SIG-M5 (cell line): ENCODE data around the gene ABCA1.
"Not testable (repeated sequence)": the region's sequence is repeated elsewhere in the genome, so short reads cannot be mapped to it uniquely, and the experiment has no call there.

Source experiments
- DNase-seq: peaks from one replicate; lab custom pipeline; 2025; lab: John Stamatoyannopoulos, UW

ABCA1 gene

DNA sequence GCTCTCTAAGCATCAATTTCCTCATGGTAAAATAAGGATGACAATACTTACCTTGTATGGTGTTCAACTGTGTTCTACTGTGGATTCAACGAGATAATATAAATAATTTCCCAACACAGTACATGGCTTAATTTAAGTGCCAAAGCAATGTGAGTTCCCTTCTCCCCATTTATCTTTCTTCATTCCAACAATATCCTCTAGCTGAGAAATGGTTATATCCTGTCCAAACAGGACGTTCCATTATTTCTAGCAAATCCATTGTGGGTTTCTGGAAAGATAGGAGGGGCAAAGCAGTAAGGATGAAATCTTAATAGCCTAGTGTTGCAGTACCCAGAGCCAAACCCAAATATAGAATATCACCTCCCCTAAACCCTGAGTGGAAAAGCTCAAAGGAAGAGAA is 22.0 kb downstream of the ABCA1 start:
- DNase-seq: no peak

DNA sequence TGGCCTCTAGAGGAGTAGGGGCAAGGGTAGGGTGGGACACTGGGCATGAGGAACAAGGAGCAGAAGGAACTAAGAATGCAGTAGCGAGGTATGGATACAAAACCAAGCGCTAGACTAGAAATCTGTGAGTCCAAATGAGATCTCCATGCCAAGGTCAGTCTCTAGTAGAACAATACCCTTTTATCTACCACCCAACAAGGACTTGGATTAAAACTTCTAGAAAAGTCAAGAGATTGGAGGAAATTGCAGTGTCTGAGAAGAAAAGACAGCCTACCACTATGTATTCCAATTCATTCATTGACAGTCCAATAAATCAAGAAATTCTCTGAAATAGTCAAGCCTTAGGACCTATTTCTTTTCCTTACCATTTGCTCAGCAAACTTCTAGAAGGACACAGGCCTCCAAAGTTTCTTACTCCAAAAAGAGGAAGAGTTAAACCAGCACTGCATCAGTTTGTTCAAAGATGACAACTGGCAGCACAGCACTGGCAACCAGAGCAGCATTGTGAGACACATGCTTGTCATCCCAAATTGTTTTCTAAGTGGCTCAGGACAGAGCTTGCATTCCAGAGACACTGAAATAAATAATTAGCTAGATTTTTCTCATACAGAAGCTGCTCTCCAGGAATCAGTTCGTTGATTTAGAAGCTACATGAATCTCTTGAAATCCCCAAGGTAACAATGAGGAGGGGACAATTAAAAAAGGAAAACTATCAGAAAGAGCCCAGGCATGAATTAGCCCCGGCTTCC is 22.6 kb downstream of the ABCA1 start:
- DNase-seq: no peak

DNA sequence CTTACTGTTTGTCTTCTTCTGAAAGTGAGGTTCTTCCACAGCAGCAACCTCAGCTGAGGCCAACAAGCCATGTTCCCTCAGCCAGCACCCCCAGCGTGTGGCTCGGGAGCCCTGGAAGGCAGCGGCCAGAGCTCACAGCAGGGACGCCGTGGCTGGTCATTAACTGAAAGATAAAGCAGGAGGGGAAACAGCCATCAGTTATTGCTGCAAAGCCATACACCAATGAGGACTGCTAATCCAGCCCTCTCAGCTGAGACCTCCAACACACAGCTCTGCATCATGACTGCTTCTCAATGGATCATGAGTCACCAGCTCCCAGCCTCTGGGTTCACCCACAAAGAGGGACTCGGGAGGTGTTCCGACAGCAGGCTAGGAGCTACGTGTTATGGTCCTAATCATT is 24.3 kb downstream of the ABCA1 start:
- DNase-seq: no peak

DNA sequence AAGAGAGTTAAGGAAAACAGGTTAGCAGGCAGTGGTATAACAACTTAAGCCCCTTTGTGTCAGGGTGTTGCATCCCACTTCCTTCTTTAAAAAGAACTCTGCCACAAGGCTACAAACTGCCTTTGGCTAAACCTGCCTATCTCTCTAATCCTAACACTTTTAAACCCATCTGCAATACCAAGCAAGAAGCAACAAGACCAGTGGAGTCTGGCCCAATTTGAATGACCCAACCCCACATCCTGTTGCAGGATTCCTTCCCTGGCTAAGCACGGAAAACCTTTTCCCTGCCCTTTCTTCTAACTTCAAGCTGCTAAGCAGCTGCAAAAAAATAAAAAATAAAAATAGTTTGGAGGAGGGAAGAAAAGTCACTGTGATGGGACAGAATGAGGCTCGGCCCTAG is 27.1 kb downstream of the ABCA1 start:
- DNase-seq: no peak

DNA sequence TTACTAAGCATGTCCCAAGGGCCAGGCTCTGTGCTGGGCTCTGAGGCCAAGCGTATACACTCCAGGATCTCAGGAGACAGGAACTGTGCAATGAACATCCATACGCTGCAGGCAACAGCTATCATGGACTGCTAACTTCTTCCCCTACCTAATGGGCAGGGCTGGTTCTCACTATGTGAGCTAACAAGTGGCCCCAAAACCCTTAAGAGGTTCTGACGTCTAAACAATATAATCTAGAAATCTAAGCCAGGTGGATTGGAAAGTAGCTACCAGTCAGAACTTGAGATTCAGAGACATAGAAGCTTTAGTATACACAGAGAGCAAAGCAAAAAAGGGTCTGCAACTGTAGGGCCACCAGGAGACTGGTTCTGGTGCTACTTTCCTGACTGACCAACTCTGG is 27.6 kb downstream of the ABCA1 start:
- no peak for DNase-seq

DNA sequence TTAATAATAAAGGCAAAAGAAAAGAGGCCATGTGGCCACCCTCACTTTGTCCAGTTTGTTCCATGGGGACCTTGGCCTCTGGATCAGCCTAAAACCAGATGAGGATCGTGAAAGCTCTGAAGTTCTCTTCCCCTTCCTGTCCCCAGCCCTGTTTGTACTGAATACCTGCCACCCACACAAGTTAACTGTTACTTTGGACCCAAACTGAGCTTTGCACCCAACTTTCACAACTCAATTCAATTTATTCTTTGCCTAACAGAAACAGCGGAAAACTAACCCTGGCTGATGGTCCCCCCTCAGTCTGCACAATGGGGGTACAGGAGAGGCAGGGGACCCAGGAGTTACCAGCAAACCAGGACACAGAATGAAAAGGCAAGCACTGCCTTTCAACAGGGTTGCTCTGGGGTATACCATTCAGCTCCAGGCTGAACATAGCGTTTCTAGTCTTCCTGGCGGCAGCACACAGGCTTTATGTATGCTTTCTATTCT is 28.2 kb downstream of the ABCA1 start:
- DNase-seq: no peak

DNA sequence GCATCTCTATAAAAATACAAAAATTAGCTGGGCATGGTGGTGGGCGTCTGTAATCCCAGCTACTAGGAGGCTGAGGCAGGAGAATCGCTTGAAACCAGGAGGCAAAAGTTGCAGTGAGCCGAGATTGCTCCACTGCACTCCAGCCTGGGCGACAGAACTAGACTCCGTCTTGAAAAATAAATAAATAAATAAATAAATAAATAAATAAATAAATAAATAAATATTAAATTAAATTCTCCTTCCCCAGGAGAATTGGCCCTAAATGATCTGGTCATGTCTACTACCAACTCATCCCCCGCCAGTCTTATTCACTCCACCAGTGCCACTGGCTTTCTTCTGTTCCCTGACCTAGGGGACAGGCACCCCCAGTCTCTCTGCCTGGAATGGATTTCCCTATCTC is 29.6 kb downstream of the ABCA1 start:
- DNase-seq: not testable (repeated sequence)

DNA sequence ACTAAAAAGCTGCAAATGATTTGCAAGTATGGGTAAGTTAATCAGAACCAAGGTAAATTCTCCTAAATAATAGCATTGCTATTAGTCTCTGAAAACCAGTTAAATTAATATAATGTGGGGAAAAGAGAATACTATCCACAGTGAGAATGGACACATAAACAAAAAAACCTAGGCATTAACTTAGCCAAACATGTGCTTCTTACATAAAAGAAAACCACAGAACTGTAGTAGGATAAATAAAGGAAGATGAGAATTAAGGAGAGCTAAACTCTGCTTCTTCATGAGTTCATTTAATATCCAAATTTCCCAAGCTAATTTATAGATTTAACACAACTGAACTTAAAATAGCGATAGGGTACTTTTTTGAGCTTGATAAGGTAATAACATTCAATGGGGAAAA is 31.8 kb downstream of the ABCA1 start:
- DNase-seq: no peak

DNA sequence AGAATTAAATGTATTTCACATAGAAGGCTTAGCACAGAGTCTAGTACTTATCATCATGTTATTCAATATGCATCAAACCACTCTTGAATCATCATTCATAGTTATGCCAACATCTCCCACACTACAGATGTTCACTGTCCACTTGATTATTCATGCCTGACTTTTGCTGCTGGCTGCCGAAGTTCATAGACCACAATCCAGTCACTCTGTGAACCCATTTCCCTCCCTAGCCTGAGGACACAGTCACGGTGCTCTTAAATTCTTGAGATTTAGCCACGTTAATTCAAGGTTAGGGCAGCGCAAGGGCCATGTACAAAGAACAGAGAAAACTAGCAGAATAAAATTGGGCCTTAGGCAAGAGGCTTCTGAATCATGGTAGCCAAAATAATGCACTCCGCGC is 32.4 kb downstream of the ABCA1 start:
- DNase-seq: no peak

DNA sequence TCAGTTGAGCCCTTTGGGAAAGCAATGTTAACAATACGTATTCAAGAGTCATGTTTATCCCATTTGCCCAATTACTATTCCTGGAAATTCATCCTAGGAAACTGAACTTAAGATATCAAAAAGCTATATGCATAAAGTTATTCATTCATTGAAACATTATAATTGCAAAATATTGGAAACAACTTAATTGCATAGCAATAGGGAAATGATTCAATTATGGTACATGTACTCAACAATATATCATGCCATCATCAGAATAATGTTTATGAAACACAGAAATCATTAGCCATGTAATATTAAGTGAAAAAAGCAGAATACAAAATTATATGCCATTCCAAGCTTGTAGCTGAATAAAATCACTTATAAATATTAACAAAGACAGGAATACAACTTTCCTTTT is 35.3 kb downstream of the ABCA1 start:
- DNase-seq: no peak

DNA sequence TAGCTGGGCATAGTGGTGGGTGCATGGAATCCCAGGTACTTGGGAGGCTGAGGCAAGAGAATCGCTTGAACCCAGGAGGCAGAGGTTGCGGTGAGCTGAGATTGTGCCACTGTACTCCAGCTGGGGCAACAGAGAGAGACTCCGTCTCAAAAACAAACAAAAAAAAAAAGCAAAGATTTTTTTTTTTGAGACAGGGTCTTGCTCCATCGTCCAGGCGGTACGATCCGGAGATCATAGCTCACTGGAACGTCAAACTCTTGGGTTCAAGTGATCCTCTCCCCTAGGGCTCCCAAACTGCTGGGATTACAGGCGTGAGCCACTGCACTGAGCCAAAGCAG is 37.6 kb downstream of the ABCA1 start:
- no peak for DNase-seq

DNA sequence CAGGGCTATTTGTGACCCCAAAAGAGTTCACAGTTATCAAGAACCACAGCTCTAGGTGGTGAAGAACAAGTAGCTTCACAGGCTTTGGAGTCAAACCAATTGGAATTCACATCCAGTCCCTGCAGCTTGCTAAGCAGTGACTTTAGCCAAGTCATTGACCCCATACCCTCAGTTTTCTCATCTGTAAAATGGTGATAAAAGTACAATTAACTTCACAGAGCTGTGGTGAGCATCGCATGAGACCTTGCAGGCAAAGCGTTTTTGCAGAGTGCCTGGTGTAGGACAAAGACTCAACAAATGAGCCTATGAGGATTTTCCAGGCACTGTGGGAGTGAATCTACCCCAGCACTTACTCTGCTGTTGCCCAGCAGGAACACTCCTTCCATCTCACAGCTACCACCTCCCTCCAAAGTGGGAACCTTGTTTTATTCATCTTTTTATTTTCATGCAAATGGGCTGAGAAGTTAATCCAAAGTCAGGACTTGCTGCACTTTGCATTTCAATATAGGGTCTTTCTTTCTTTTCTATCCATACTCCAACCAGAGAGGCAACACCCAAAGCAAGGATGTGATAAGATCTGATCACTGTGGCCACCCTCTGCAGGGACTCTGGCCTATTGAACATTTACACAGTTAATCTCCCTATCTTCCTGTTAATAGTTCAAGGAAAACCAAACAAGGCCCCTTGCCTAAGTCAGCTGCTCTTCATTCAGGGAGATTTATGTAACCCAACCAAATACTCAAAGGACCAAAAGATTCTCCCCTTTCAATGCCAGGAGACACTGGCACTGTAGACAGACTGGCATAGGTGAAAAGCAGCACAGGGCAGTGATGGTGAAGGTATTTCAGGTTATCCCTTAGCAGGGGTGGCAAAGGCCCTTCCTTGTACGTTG is 41.9 kb downstream of the ABCA1 start:
- DNase-seq: no peak

DNA sequence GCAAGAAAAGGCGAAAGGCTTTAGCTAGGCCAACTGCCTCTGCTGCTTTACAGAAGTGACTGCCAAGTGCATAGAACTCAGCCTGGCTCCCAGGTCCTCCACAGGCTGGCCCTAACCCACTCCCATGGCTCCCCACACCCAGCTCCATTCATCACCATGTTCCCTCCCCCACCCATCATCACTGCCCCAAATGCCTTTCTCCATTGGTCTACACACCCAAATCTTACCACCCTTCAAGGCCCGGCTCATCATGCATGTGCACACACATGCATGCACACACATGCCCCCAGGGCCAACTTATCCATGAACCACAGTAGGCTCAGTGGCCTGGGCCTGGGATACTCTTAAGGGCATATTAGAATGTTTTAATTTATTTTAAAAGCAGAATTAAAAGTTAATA is 44.8 kb downstream of the ABCA1 start:
- DNase-seq: no peak

DNA sequence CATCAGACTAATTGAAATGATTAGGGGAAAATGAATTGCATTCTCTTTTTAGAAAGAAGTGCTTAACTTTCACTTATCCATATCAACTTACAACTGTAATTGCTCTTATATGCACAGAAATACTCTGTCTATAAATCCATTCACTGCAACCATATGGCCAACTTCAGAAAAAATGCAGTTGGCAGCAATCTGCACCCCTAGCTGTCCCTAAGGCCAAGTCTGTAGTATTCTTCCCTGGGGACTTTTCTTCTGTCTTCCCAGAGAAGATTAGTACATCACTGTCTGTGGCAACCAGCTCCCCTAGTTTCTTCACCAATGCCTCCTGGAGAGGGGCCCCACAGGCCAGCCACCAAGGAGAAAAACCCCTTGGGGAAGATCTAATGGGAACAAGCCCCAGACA is 45.4 kb downstream of the ABCA1 start:
- no peak for DNase-seq

DNA sequence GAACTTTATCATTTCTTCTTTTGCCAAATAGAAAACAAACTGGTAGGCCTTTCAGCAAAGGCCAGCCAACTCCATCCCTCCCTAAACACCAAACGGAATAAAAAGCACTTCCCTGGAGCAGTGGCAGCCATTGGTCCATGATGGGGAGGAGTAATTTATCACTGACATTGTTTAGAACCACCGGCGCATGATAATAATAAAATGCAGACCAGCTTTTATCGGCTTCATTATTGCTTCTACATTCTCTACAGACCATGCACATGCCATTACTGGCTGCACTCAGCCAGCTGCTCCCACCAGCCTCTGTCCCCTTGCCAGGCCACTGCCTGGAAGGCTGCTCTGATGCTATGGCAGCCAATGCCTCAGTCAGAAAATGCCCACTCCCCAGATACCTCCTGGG is 45.9 kb downstream of the ABCA1 start:
- DNase-seq: no peak

DNA sequence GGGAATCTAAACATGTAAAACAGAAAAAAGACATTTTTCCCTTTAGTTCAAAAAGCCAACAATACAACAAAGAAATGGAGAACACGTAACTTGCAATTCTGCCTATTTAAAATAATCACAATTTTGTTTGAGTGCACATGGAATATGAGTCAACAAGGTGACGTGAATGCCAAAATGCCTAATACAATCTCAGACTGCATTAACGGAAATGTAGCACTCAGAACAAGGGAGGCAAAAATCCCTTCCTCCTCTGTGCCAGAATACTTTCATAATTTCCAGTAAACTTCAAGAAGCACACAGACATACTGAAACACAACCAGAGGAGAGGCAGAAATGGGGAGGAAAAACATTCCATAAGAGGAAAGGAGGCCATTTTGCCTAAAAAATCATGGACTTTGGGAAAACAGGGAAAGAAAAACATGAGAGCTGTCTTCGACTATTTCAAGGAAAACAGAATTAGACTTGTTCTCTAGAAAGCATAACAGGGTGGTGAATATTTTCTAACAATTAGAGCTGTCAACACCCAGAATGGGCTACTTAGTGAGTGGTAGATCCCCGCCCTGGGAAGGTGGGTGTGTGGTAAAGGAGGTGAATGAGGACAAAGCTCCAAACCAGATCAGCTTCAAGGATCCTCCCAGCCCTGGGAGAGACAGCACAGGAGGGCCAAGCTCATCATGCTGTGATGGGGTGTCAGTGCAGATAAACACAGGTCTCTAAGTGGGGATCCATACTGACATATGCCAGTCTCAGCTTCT is 48.2 kb downstream of the ABCA1 start:
- DNase-seq: no peak

DNA sequence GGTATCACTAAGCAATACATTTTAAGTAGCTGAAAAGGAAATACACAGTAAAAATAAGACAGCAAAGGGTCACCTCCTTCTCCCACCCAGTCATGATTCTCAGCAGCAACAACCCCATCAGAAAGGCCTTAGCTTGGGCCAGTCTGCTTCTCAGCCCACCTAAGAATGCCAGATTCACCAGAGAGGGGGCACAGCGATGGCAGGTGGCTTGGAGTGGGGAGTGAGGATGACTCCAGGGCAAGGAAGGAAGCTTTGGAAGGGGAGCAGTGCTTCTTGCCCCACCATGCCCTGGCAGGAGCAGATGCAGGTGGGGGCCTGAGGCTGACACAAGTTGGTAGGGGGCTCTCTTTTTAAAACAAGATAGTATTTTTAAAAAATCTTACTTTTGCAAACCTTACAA is 51.4 kb downstream of the ABCA1 start:
- DNase-seq: no peak

DNA sequence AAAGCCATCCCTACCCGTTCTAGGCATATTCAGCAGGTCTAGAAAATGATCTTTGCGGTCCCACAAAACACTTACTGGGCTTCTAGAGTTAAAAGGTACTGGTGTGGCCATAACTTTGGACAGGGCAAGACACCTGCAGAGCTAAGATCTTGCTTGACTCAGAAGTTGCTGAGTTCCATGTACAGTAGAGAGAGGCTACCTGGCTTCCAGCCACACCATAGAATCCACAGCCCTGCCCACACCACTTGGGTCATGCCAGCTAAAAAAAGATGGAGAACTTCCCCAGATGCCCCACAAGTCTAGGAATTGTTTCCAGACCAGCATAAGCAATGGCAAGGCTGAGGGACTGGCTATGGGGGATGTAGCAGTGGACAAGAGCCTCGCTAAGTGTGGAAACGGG is 52.1 kb downstream of the ABCA1 start:
- DNase-seq: no peak

DNA sequence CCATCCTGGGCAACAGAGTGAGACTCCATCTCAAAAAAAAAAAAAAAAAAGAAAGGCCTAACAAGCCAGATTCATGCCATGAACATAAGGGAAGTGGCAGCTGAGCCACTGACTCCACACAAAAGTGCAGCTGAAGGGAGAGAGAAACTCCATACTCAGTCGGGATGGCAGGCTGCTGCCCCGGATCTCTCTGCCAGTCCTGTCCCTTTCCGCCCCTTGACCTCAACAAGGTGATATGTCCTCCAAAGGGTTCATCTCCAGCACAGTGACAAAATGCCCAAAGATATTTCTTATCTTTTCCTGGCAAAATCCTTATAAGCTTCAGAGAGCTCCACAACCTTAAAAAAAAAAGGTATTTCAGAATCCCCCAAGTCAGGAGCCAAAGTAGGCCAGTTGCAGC is 52.6 kb downstream of the ABCA1 start:
- no peak for DNase-seq

DNA sequence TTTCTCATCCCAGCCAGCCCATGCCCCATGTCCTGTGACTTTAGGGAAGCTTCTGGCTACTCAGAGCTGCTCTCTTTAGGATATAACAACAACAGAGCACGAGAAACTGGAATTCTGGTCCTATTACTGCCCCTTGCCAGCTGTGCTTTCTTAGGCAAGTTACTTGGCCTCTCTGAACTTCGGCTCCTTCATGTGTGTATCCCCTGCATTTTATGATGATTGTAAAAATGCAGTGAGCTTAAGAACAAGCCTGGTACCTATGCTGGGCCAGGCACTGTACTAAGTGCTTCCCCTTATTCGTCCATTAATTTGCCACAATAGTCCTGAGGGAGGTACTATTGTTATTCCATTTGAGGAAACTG is 54.5 kb downstream of the ABCA1 start:
- no peak for DNase-seq

DNA sequence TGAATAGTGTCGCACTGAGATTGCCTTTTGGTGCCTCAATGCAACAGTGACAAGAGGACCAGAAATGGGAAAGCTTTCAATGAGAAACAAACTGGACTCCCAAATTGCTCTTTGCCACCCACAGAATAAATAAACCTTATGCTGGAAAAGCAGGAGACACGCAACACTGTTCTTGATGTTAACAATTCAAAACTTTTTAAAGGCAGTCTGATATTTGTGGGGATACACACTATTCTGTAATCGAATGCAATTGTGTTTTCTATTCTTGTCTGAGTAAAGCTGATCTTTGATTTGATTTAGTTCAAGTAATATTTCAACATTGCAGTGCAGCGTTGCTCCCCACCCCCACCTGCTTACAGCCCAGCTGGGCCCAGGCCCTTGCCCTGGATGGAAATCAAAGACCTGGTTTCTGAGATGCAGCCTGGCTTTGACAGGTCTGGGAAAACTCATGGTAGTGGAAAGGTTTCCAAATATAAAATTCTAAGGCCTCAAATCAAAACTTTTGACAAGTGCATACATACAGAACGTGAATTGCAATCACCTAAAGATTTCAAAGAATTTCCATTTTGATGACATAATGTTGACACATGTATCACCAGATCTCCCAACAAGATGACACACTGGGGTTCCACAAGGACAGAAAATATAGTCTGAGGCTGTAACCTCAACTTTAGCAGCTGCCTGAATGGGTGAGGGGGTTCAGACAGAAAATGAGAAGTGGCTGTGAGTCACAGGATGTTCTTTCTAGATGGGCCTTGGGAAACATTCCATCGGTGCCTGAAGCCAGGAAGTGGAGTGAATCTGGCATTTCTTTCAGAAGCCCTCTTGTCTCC is 55.1 kb downstream of the ABCA1 start:
- DNase-seq: peak; percentile 23

DNA sequence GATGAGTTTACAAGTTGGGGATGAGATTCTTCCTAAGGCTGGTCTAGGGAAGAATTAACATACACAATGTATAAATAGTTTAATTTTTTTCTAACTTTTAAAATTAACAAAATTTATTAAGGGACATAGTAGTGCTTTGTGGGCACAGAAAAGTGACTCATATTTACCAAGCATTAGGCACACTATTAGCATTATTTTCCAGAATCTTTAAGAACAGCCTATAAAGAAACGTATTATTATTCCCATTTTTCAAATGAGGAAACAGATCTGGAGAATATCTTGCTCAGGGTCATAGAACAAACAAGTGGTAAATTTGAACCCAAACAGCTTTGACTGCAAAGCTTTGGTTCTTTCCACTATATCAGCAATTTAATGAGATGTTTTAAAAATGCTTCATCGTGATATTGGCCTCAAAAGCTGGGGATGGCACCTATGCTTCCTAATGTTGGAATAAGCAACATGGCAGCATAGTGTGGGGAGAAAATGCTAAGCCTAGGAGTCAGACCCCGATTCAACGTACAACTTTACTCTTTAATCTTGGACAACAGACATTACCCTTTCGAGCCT is 55.9 kb downstream of the ABCA1 start:
- DNase-seq: no peak
